ENCODE measurements around the gene GNG7.

DNA sequence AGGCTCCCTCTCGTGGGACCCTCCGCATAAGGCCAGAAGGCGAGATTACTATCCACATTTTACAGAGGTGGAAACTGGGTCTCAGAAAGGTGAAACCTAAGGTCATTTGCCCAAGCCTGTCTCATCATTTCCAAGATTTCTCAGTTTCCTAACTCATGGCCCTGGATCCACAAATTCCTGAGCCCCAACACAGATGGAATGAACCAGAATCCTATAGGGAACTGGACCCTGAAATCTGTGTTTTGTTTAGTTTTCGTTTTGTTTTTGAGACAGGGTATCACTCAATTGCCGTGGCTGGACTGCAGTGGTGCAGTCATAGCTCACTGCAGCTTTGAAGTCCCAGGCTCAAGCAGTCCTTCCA lies 563 bp upstream of the GNG7 start:
- TF ChIP-seq, protein P1, sequence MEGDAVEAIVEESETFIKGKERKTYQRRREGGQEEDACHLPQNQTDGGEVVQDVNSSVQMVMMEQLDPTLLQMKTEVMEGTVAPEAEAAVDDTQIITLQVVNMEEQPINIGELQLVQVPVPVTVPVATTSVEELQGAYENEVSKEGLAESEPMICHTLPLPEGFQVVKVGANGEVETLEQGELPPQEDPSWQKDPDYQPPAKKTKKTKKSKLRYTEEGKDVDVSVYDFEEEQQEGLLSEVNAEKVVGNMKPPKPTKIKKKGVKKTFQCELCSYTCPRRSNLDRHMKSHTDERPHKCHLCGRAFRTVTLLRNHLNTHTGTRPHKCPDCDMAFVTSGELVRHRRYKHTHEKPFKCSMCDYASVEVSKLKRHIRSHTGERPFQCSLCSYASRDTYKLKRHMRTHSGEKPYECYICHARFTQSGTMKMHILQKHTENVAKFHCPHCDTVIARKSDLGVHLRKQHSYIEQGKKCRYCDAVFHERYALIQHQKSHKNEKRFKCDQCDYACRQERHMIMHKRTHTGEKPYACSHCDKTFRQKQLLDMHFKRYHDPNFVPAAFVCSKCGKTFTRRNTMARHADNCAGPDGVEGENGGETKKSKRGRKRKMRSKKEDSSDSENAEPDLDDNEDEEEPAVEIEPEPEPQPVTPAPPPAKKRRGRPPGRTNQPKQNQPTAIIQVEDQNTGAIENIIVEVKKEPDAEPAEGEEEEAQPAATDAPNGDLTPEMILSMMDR (optimal IDR thresholded peaks at IDR 0.05 in 1 of 3, IDR thresholded peaks at IDR 0.05 in 1 of 3, conservative IDR thresholded peaks at IDR 0.05 in 1 of 3; ENCODE audit: extremely low read depth in 1 of 3, insufficient read depth in 2 of 3, low read length in 3 of 3), result no peak
- TF ChIP-seq EZH2 (IDR thresholded peaks at IDR 0.05; ENCODE audit: low read length), result no peak
